DND-41 (cell line): ENCODE results near the gene CRY1.

Source experiments
- EZH2 ChIP-seq: IDR thresholded peaks from 3 replicates; pipeline ENCODE4 v1.6.1; 2012; ENCODE audit warnings: borderline replicate concordance, low read depth, mild to moderate bottlenecking, moderate library complexity, low read length, inconsistent platforms; ENCODE audit not compliant: severe bottlenecking
- TF ChIP-seq, protein P1 (sequence below): IDR thresholded peaks from 2 replicates; pipeline ENCODE4 v1.5.1; 2012; ENCODE audit warnings: borderline replicate concordance, low read length, moderate library complexity, mild to moderate bottlenecking; ENCODE audit not compliant: poor library complexity, severe bottlenecking; ENCODE audit errors: extremely low read depth

GRCh38 chr12:106982229-106982628, 111.1 kb downstream of the CRY1 start:
- TF ChIP-seq, protein P1, sequence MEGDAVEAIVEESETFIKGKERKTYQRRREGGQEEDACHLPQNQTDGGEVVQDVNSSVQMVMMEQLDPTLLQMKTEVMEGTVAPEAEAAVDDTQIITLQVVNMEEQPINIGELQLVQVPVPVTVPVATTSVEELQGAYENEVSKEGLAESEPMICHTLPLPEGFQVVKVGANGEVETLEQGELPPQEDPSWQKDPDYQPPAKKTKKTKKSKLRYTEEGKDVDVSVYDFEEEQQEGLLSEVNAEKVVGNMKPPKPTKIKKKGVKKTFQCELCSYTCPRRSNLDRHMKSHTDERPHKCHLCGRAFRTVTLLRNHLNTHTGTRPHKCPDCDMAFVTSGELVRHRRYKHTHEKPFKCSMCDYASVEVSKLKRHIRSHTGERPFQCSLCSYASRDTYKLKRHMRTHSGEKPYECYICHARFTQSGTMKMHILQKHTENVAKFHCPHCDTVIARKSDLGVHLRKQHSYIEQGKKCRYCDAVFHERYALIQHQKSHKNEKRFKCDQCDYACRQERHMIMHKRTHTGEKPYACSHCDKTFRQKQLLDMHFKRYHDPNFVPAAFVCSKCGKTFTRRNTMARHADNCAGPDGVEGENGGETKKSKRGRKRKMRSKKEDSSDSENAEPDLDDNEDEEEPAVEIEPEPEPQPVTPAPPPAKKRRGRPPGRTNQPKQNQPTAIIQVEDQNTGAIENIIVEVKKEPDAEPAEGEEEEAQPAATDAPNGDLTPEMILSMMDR: no peak
- no peak for TF ChIP-seq EZH2
